Liver (tissue), 9 donors: ENCODE measurements around the gene FITM1. TPM values are rescaled to one million over a fixed set of nuclear protein-coding genes. Genes with fewer than 3 reads are reported as not detected.

ENCODE experiments used
- DNase-seq: peaks from one replicate; pipeline ENCODE4 v3.0.0-alpha.2; 2017; ENCODE audit warnings: low spot score
- H3K27ac ChIP-seq, 2 donors: one replicate each; pipeline ENCODE4 v1.7.0; 2013; ENCODE audit warnings: inconsistent platforms in 2 of 2, low read length in 2 of 2, control low read depth in 1 of 2, low read depth in 1 of 2, mild to moderate bottlenecking in 1 of 2
- H3K27me3 ChIP-seq, 4 donors: one replicate each; pipeline versions ENCODE4 v1.6.1 to v1.7.0; 2013; ENCODE audit warnings: low read length in 3 of 4, inconsistent platforms in 1 of 4, mild to moderate bottlenecking in 1 of 4, moderate library complexity in 1 of 4; ENCODE audit not compliant: control insufficient read depth in 4 of 4, insufficient read depth in 4 of 4
- H3K36me3 ChIP-seq, 4 donors: one replicate each; pipeline versions ENCODE4 v1.6.1 to v1.7.0; 2013; ENCODE audit warnings: low read length in 3 of 4, mild to moderate bottlenecking in 3 of 4, low read depth in 1 of 4, moderate library complexity in 1 of 4; ENCODE audit not compliant: control insufficient read depth in 4 of 4, insufficient read depth in 3 of 4
- H3K4me1 ChIP-seq, 4 donors: one replicate each; pipeline versions ENCODE4 v1.6.1 to v1.7.0; 2013; ENCODE audit warnings: low read length in 3 of 4, mild to moderate bottlenecking in 3 of 4, moderate library complexity in 1 of 4; ENCODE audit not compliant: control insufficient read depth in 4 of 4, insufficient read depth in 4 of 4
- H3K4me3 ChIP-seq, 3 donors: one replicate each; pipeline versions ENCODE4 v1.6.1 to v1.7.0; 2013; ENCODE audit warnings: low read length in 3 of 3, control low read depth in 1 of 3, low read depth in 1 of 3, mild to moderate bottlenecking in 1 of 3
- H3K9ac ChIP-seq, 2 donors: one replicate each; pipeline ENCODE4 v1.7.0; 2013; ENCODE audit warnings: low read length in 2 of 2, mild to moderate bottlenecking in 2 of 2, moderate library complexity in 2 of 2, control low read depth in 1 of 2, low read depth in 1 of 2
- H3K9me3 ChIP-seq, 4 donors: one replicate each; pipeline versions ENCODE4 v1.6.1 to v1.7.0; 2013; ENCODE audit warnings: low read length in 3 of 4; ENCODE audit not compliant: control insufficient read depth in 4 of 4
- ATF3 ChIP-seq: IDR thresholded peaks from 2 replicates; pipeline ENCODE4 v1.6.1; 2016; ENCODE audit warnings: antibody characterized with exemption
- CTCF ChIP-seq: fragments of 150-350 bp; IDR thresholded peaks from 2 replicates; pipeline ENCODE4 v1.5.1; 2017; ENCODE audit warnings: improper control_type of control experiment, low read depth, low read length; ENCODE audit not compliant: missing input control
- EGR1 ChIP-seq, 2 donors: IDR thresholded peaks; 2 replicates each; pipeline ENCODE4 v1.6.1; 2016 to 2018; ENCODE audit warnings: antibody characterized with exemption in 2 of 2, low read depth in 2 of 2
- FOXA1 ChIP-seq: IDR thresholded peaks from 2 replicates; pipeline ENCODE4 v1.6.1; 2016; ENCODE audit warnings: antibody characterized with exemption
- FOXA2 ChIP-seq: IDR thresholded peaks from 2 replicates; pipeline ENCODE4 v1.6.1; 2016; ENCODE audit warnings: antibody characterized with exemption
- GABPA ChIP-seq, 2 donors: IDR thresholded peaks in 1 of 2; conservative IDR thresholded peaks in 1 of 2; 2 replicates each; pipeline ENCODE4 v1.6.1; 2016; ENCODE audit warnings: antibody characterized with exemption in 2 of 2, mild to moderate bottlenecking in 1 of 2, moderate library complexity in 1 of 2
- HNF4A ChIP-seq, 2 donors: conservative IDR thresholded peaks; 2 replicates each; pipeline ENCODE4 v1.6.1; 2016; ENCODE audit warnings: antibody characterized with exemption in 2 of 2, mild to moderate bottlenecking in 2 of 2
- HNF4G ChIP-seq: IDR thresholded peaks from 2 replicates; pipeline ENCODE4 v1.6.1; 2016; ENCODE audit warnings: antibody characterized with exemption
- JUND ChIP-seq, 2 donors: IDR thresholded peaks; 2 replicates each; pipeline ENCODE4 v1.6.1; 2016; ENCODE audit warnings: antibody characterized with exemption in 2 of 2
- MAX ChIP-seq: IDR thresholded peaks from 2 replicates; pipeline ENCODE4 v1.6.1; 2016; ENCODE audit warnings: antibody characterized with exemption
- NR2F2 ChIP-seq: IDR thresholded peaks from 2 replicates; pipeline ENCODE4 v1.6.1; 2016; ENCODE audit warnings: antibody characterized with exemption
- RAD21 ChIP-seq, 2 donors: IDR thresholded peaks; 2 replicates each; pipeline ENCODE4 v1.6.1; 2016; ENCODE audit warnings: antibody characterized with exemption in 2 of 2, mild to moderate bottlenecking in 2 of 2
- REST ChIP-seq: IDR thresholded peaks from 2 replicates; pipeline ENCODE4 v1.6.1; 2016; ENCODE audit warnings: antibody characterized with exemption, mild to moderate bottlenecking
- RXRA ChIP-seq, 2 donors: IDR thresholded peaks; 2 replicates each; pipeline ENCODE4 v1.6.1; 2017 to 2018; ENCODE audit warnings: antibody characterized with exemption in 2 of 2, mild to moderate bottlenecking in 1 of 2
- SP1 ChIP-seq: IDR thresholded peaks from 2 replicates; pipeline ENCODE4 v1.6.1; 2018; ENCODE audit warnings: antibody characterized with exemption, mild to moderate bottlenecking
- TAF1 ChIP-seq: conservative IDR thresholded peaks from 2 replicates; pipeline ENCODE4 v1.6.1; 2016; ENCODE audit warnings: antibody characterized with exemption, mild to moderate bottlenecking
- YY1 ChIP-seq: IDR thresholded peaks from 2 replicates; pipeline ENCODE4 v1.6.1; 2016; ENCODE audit warnings: antibody characterized with exemption, mild to moderate bottlenecking
- ZBTB33 ChIP-seq: IDR thresholded peaks from 2 replicates; pipeline ENCODE4 v1.6.1; 2016; ENCODE audit warnings: antibody characterized with exemption
- WGBS: extraction: QIAGEN DNeasy Blood & Tissue Kit; methylation state at CpG from one replicate; pipeline ENCODE4 v1.1.7; 2013; 5-methylcytosine and 5-hydroxymethylcytosine counted together
- polyA plus RNA-seq, 2 donors: library from polyadenylated mRNA; stranded (reverse) in 1 of 2; unstranded in 1 of 2; fragments of 200-250 nt in 1 of 2; fragments of >200 nt in 1 of 2; fragmentation: Nextera tagmentation in 1 of 2; extraction: Ambion mirVana in 1 of 2; gene quantifications; one replicate each; pipeline versions ENCODE4 v1.2.1 to v1.2.3, GENCODE V29; 2013 to 2015
- total RNA-seq, 2 donors: library from RNA; depleted of rRNA; stranded (reverse); fragments of >200 nt; gene quantifications; one replicate each; pipeline ENCODE4 v1.2.3, GENCODE V29; 2014
- donor health status: healthy.
- donor health status: healthy.
- donor health status: healthy.
- donor health status: healthy.
- donor health status: healthy.

Gene FITM1
- total and polyA plus RNA-seq, 4 donors, result 1.7 to 16.1 (median 9.1) TPM

- Histone ChIP-seq H3K27ac (no peak overlapping the region), H3K36me3 (peaks cover 0 to 3% (median 0%) of the 10 kb centered on the region in 4 donors), H3K9ac (no peak overlapping the region), H3K27me3 (no peaks in the 10 kb centered on the region), H3K4me3 (no peak overlapping the region), H3K4me1 (peaks cover 15 to 49% (median 36%) of the 10 kb centered on the region in 4 donors), H3K9me3 (no peaks in the 10 kb centered on the region)
- 88% methylated on average over 4 of the region's 4 CpGs for WGBS
- TF ChIP-seq EGR1 (IDR thresholded peaks at IDR 0.05; ENCODE audit: low read depth in 2 of 2) (no peak), HNF4A (conservative IDR thresholded peaks at IDR 0.05) (no peak), HNF4G (no peak), RXRA (IDR thresholded peaks at IDR 0.05) (no peak), ATF3 (no peak), RAD21 (IDR thresholded peaks at IDR 0.05) (no peak), NR2F2 (no peak), MAX (no peak), CTCF (no peak), ZBTB33 (no peak), REST (no peak), FOXA1 (no peak), YY1 (no peak), TAF1 (no peak), SP1 (no peak), GABPA (IDR thresholded peaks at IDR 0.05 in 1 of 2, conservative IDR thresholded peaks at IDR 0.05 in 1 of 2) (no peak), FOXA2 (no peak), JUND (IDR thresholded peaks at IDR 0.05) (no peak)
- no peak for DNase-seq
Observed at GRCh38 chr14:24092505-24093206, 37.8 kb upstream of the FITM1 start.
